CD4-positive, alpha-beta T cell (primary cell): ENCODE measurements around the gene TPO. TPM values are rescaled to one million over a fixed set of nuclear protein-coding genes. Genes with fewer than 3 reads are reported as not detected.

ENCODE experiments used
- ATAC-seq: fragments of 200-7000 bp; cut with Tn5 transposase; one replicate; pipeline ENCODE4 v1.10.0; 2022; ENCODE audit warnings: mild to moderate bottlenecking; ENCODE audit not compliant: poor library complexity
- CTCF ChIA-PET: fragments of 350-600 bp; sonication (Branson Sonifier 250); formaldehyde crosslinking; loops from one replicate; lab custom pipeline; 2021; ENCODE audit warnings: antibody characterized with exemption, inconsistent platforms; lab: Charles Lee
- POLR2A ChIA-PET: fragments of 350-600 bp; sonication (Branson Sonifier 250); formaldehyde crosslinking; loops from one replicate; lab custom pipeline; 2021; ENCODE audit warnings: antibody characterized with exemption, inconsistent platforms; lab: Charles Lee
- DNase-seq, 14 experiments: peaks; one replicate each; pipeline ENCODE4 v3.0.0-alpha.2; 2013 to 2020; ENCODE audit warnings: mixed read lengths in 2 of 14
- H3K27ac ChIP-seq, 2 donors: one replicate each; pipeline versions ENCODE4 v1.5.1 to v1.7.0; 2013; ENCODE audit warnings: low read length in 2 of 2, low read depth in 1 of 2, mild to moderate bottlenecking in 1 of 2
- H3K27me3 ChIP-seq, 2 experiments: 1 replicate in 1 of 2; 2 replicates in 1 of 2; pipeline versions ENCODE4 v1.6.1 to v1.7.0; 2013; ENCODE audit warnings: low read length in 2 of 2, control low read depth in 1 of 2, mild to moderate bottlenecking in 1 of 2, moderate library complexity in 1 of 2; ENCODE audit not compliant: insufficient read depth in 2 of 2, control insufficient read depth in 1 of 2
- H3K36me3 ChIP-seq: one replicate; pipeline ENCODE4 v1.6.1; 2013; ENCODE audit warnings: low read length, control low read depth; ENCODE audit not compliant: insufficient read depth
- H3K4me1 ChIP-seq: one replicate; pipeline ENCODE4 v1.6.1; 2013; ENCODE audit warnings: low read length, control low read depth; ENCODE audit not compliant: insufficient read depth
- H3K4me3 ChIP-seq: one replicate; pipeline ENCODE4 v1.5.1; 2013; ENCODE audit warnings: mild to moderate bottlenecking, low read length, moderate library complexity
- H3K9me3 ChIP-seq, 2 experiments: 1 replicate in 1 of 2; 2 replicates in 1 of 2; pipeline versions ENCODE4 v1.6.1 to v1.7.0; 2013; ENCODE audit warnings: low read length in 2 of 2, mild to moderate bottlenecking in 2 of 2, control low read depth in 1 of 2, moderate library complexity in 1 of 2; ENCODE audit not compliant: control insufficient read depth in 1 of 2, insufficient read depth in 1 of 2
- H3K27ac Mint-ChIP-seq: one replicate; pipeline ENCODE4 v1.8.0; 2020; ENCODE audit warnings: mixed read lengths
- H3K27me3 Mint-ChIP-seq: one replicate; pipeline ENCODE4 v1.8.0; 2021; ENCODE audit warnings: mixed read lengths
- H3K36me3 Mint-ChIP-seq: one replicate; pipeline ENCODE4 v1.8.0; 2021; ENCODE audit warnings: low read depth, mixed read lengths
- H3K4me1 Mint-ChIP-seq: one replicate; pipeline ENCODE4 v1.8.0; 2021; ENCODE audit warnings: low read depth, mixed read lengths
- H3K4me3 Mint-ChIP-seq: one replicate; pipeline ENCODE4 v1.8.0; 2020; ENCODE audit warnings: mild to moderate bottlenecking, mixed read lengths
- H3K9me3 Mint-ChIP-seq: one replicate; pipeline ENCODE4 v1.8.0; 2020; ENCODE audit warnings: mixed read lengths
- CTCF ChIP-seq: fragments of 200-600 bp; IDR thresholded peaks from one replicate; pipeline ENCODE4 v1.8.0; 2022; ENCODE audit warnings: antibody characterized with exemption, mild to moderate bottlenecking
- intact Hi-C, 2 experiments: fragments of 100-400 bp; cut with DNase I in 1 of 2; cut with micrococcal nuclease in 1 of 2; formaldehyde crosslinking; loops; one replicate each; pipeline versions ENCODE4 v1.15.1 to v1.9.0; 2023 to 2025; cut with DNase I, micrococcal nuclease
- total RNA-seq, 174 experiments: library from RNA in 2 of 174; stranded (reverse) in 2 of 174; gene quantifications; one replicate each; pipeline ENCODE4 v1.2.3 and lab custom pipeline; 2021 to 2026

The TPO gene
- total RNA-seq, 2 experiments from 2014 or later = 0.27 TPM; not detected in 1

GRCh38 chr2:1403565-1403964 lies 9.7 kb upstream of the TPO start:
- Histone ChIP-seq H3K27me3 (no peaks in the 10 kb centered on the region), H3K27ac (no peak overlapping the region), H3K4me3 (no peak overlapping the region), H3K9me3 (peaks cover 0 to 18% of the 10 kb centered on the region in 2 experiments), H3K36me3 (no peaks in the 10 kb centered on the region), H3K4me1 (no peaks in the 10 kb centered on the region)
- ATAC-seq (no peak), DNase-seq (no peak)
- Mint-ChIP-seq H3K27me3 (no peaks in the 10 kb centered on the region), H3K27ac (no peak overlapping the region), H3K4me1 (no peaks in the 10 kb centered on the region), H3K9me3 (peaks cover 4% of the 10 kb centered on the region), H3K4me3 (no peak overlapping the region), H3K36me3 (no peaks in the 10 kb centered on the region)
- ChIA-PET POLR2A (no interaction called here), CTCF (no interaction called here)
- intact Hi-C loops = no loop called here
- no peak for TF ChIP-seq CTCF

- Mint-ChIP-seq H3K27ac (no peak overlapping the region), H3K36me3 (no peaks in the 10 kb centered on the region), H3K9me3 (peaks cover 4% of the 10 kb centered on the region), H3K27me3 (no peaks in the 10 kb centered on the region), H3K4me3 (no peak overlapping the region), H3K4me1 (no peaks in the 10 kb centered on the region)
- no peak overlapping the region for H3K4me3 ChIP-seq
- no peaks in the 10 kb centered on the region for H3K36me3 ChIP-seq
- no peaks in the 10 kb centered on the region for H3K27me3 ChIP-seq
- no peak for ATAC-seq
- peaks cover 0 to 18% of the 10 kb centered on the region in 2 experiments for H3K9me3 ChIP-seq
- intact Hi-C loops = no loop called here
- ChIA-PET POLR2A (no interaction called here), CTCF (no interaction called here)
- H3K4me1 ChIP-seq = no peaks in the 10 kb centered on the region
- H3K27ac ChIP-seq = no peak overlapping the region
- TF ChIP-seq CTCF = no peak
- DNase-seq = no peak
Measured at GRCh38 chr2:1405124-1405523, 8.1 kb upstream of the TPO start.

- TF ChIP-seq CTCF = no peak
- POLR2A ChIA-PET = no interaction called here
Measured at GRCh38 chr2:1405967-1406366, 7.3 kb upstream of the TPO start.

More at GRCh38 chr2:1405967-1406366, 7.3 kb upstream of the TPO start:
- intact Hi-C loops = no loop called here
- H3K9me3 ChIP-seq = peaks cover 0 to 18% of the 10 kb centered on the region in 2 experiments
- no peaks in the 10 kb centered on the region for H3K27me3 Mint-ChIP-seq
- H3K36me3 ChIP-seq = no peaks in the 10 kb centered on the region
- H3K36me3 Mint-ChIP-seq = no peaks in the 10 kb centered on the region
- no peaks in the 10 kb centered on the region for H3K4me1 Mint-ChIP-seq
- no peaks in the 10 kb centered on the region for H3K27me3 ChIP-seq
- H3K27ac ChIP-seq = no peak overlapping the region
- H3K9me3 Mint-ChIP-seq = peaks cover 4% of the 10 kb centered on the region
- no peak overlapping the region for H3K4me3 Mint-ChIP-seq
- no peak overlapping the region for H3K27ac Mint-ChIP-seq
- CTCF ChIA-PET = no interaction called here
- DNase-seq (no peak), ATAC-seq (no peak)
- no peak overlapping the region for H3K4me3 ChIP-seq
- no peaks in the 10 kb centered on the region for H3K4me1 ChIP-seq
